HepG2 (cell line): Measurements from ENCODE around the gene RNF149. TPM values are rescaled to one million over a fixed set of nuclear protein-coding genes. Genes with fewer than 3 reads are reported as not detected.
A peak's percentile ranks its signal among the peaks of the same experiment; 100 is the strongest.

Experiments
- ATAD3A ChIP-seq: sonication (generic); formaldehyde crosslinking; IDR thresholded peaks from 2 replicates; pipeline ENCODE4 v1.4.0; 2020; ENCODE audit warnings: missing genetic modification reagents
- CC2D1A ChIP-seq: sonication (generic); formaldehyde crosslinking; IDR thresholded peaks from 2 replicates; pipeline ENCODE4 v1.8.1; 2023; ENCODE audit warnings: mild to moderate bottlenecking, missing genetic modification reagents
- CREB1 ChIP-seq, 2 experiments: fragments of 450-650 bp in 1 of 2; IDR thresholded peaks; 2 replicates each; pipeline ENCODE4 v1.6.1; 2016 to 2017; ENCODE audit warnings: control low read depth in 1 of 2, mild to moderate bottlenecking in 1 of 2, missing compliant biosample characterization in 1 of 2, missing genetic modification characterization in 1 of 2
- CREM ChIP-seq, 2 experiments: sonication (generic) in 1 of 2; formaldehyde crosslinking in 1 of 2; IDR thresholded peaks; 2 replicates each; pipeline versions ENCODE4 v1.4.0 to v1.6.1; 2016 to 2020; ENCODE audit warnings: antibody characterized with exemption in 1 of 2, mild to moderate bottlenecking in 1 of 2, missing genetic modification reagents in 1 of 2
- GLI4 ChIP-seq: sonication (generic); formaldehyde crosslinking; IDR thresholded peaks from 2 replicates; pipeline ENCODE4 v1.5.1; 2020; ENCODE audit warnings: missing genetic modification reagents, mild to moderate bottlenecking, moderate library complexity, borderline replicate concordance
- GZF1 ChIP-seq: sonication (generic); formaldehyde crosslinking; IDR thresholded peaks from 2 replicates; pipeline ENCODE4 v1.5.1; 2020; ENCODE audit warnings: mild to moderate bottlenecking, missing genetic modification reagents
- KAT8 ChIP-seq: IDR thresholded peaks from 2 replicates; pipeline ENCODE4 v1.6.1; 2016; ENCODE audit warnings: missing genetic modification reagents, missing compliant biosample characterization
- LRRFIP1 ChIP-seq: sonication (generic); formaldehyde crosslinking; conservative IDR thresholded peaks from 2 replicates; pipeline ENCODE4 v1.4.0; 2020; ENCODE audit warnings: missing genetic modification reagents
- MEIS2 ChIP-seq: sonication (generic); formaldehyde crosslinking; IDR thresholded peaks from 2 replicates; pipeline ENCODE4 v1.9.0; 2021; ENCODE audit warnings: mild to moderate bottlenecking, missing genetic modification reagents
- MTF2 ChIP-seq: sonication (generic); formaldehyde crosslinking; IDR thresholded peaks from 2 replicates; pipeline ENCODE4 v1.5.0; 2020; ENCODE audit warnings: missing genetic modification reagents, borderline replicate concordance
- MXI1 ChIP-seq: IDR thresholded peaks from 3 replicates; pipeline ENCODE4 v1.6.1; 2012; ENCODE audit warnings: low read depth, low read length, inconsistent platforms, borderline replicate concordance
- RAD51 ChIP-seq: fragments of 450-650 bp; IDR thresholded peaks from 2 replicates; pipeline ENCODE4 v1.6.1; 2016; ENCODE audit warnings: borderline replicate concordance
- SAP130 ChIP-seq: IDR thresholded peaks from 2 replicates; pipeline ENCODE4 v1.6.1; 2016; ENCODE audit warnings: low read depth
- TRIM24 ChIP-seq: sonication (generic); formaldehyde crosslinking; IDR thresholded peaks from 2 replicates; pipeline ENCODE4 v1.8.0; 2022; ENCODE audit warnings: mild to moderate bottlenecking, missing genetic modification reagents
- XBP1 ChIP-seq: sonication (generic); formaldehyde crosslinking; IDR thresholded peaks from 2 replicates; pipeline ENCODE4 v1.5.0; 2020; ENCODE audit warnings: missing genetic modification reagents
- ZBTB20 ChIP-seq: sonication (generic); formaldehyde crosslinking; IDR thresholded peaks from 2 replicates; pipeline ENCODE4 v1.8.1; 2023; ENCODE audit warnings: missing genetic modification reagents, low read depth, mild to moderate bottlenecking, borderline replicate concordance
- ZFP37 ChIP-seq: sonication (generic); formaldehyde crosslinking; IDR thresholded peaks from 2 replicates; pipeline ENCODE4 v1.4.0; 2020; ENCODE audit warnings: missing genetic modification reagents, borderline replicate concordance
- ZHX1 ChIP-seq: sonication (generic); formaldehyde crosslinking; IDR thresholded peaks from 2 replicates; pipeline ENCODE4 v1.8.1; 2022; ENCODE audit warnings: low read depth, mild to moderate bottlenecking, missing genetic modification reagents
- ZNF367 ChIP-seq: sonication (generic); formaldehyde crosslinking; IDR thresholded peaks from 2 replicates; pipeline ENCODE4 v1.4.0; 2020; ENCODE audit warnings: missing genetic modification reagents, borderline replicate concordance
- ZNF879 ChIP-seq: sonication (generic); formaldehyde crosslinking; IDR thresholded peaks from 2 replicates; pipeline ENCODE4 v1.8.1; 2023; ENCODE audit warnings: missing genetic modification reagents
- polyA plus RNA-seq, 8 experiments: library from polyadenylated mRNA; depleted of rRNA in 3 of 8; stranded (reverse) in 7 of 8; unstranded in 1 of 8; fragments of >200 nt; fragmentation: Illumina TruSeq in 4 of 8; extraction: Trizol in 4 of 8; gene quantifications; 2 replicates each; pipeline versions ENCODE4 v1.2.1 to v1.2.3, GENCODE V29; 2011 to 2016; ENCODE audit warnings: low read depth in 4 of 8, missing spikeins in 1 of 8, mixed read lengths in 1 of 8; ENCODE audit not compliant: insufficient read depth in 1 of 8
- total RNA-seq, 5 experiments: library from RNA; depleted of rRNA; stranded (reverse); fragments of >200 nt; fragmentation: Illumina TruSeq; extraction: Trizol; gene quantifications; 2 replicates each; pipeline ENCODE4 v1.2.3, GENCODE V29; 2016; ENCODE audit warnings: low read depth in 1 of 5
- TF ChIP-seq, protein P1 (sequence below): sonication (generic); formaldehyde crosslinking; IDR thresholded peaks from 2 replicates; pipeline ENCODE4 v1.9.0; 2021; ENCODE audit warnings: missing genetic modification reagents, borderline replicate concordance

Gene RNF149
- total and polyA plus RNA-seq, 2 of the 13 experiments (the other 11 are each of a cell fraction or from before 2014, with no cell fraction given) = 87.6 to 109 TPM

DNA sequence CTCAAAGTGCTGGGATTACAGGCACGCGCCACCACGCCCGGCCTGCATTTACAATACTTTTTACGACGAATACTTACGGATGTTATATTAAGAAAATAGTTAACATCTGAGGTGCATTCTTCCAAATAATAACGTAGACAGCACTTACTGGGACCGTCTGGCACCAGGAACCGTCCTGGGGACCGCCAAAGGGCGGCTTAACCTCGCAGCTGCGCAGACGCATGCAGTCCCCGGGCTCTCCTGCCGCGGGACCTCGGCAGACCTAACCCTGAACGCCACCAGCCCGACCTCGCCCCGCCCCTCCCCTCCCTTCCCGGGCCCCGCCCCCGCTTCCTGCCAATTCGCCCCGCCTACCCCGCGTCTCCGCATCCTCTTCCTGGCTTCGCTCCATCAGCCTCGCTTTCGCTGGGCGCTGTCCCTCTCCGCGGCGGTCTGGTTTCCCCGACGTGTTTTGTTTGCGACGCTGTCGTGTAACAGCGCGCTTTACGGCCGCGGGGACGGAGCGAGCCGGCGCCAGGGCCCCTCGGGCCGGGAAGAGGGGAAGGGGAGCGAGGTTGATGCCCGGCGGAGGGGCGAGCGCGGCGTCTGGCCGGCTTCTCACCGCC is 56.0 kb downstream of the RNF149 start, which contains the start of gene CNOT11 (continued):
- TF ChIP-seq MEIS2 (CRISPR knock-in tag) = no peak; the same call in 1 of the 2 replicates
- peak; percentile 82 for TF ChIP-seq ZBTB20 (CRISPR knock-in tag)
- TF ChIP-seq, protein P1, sequence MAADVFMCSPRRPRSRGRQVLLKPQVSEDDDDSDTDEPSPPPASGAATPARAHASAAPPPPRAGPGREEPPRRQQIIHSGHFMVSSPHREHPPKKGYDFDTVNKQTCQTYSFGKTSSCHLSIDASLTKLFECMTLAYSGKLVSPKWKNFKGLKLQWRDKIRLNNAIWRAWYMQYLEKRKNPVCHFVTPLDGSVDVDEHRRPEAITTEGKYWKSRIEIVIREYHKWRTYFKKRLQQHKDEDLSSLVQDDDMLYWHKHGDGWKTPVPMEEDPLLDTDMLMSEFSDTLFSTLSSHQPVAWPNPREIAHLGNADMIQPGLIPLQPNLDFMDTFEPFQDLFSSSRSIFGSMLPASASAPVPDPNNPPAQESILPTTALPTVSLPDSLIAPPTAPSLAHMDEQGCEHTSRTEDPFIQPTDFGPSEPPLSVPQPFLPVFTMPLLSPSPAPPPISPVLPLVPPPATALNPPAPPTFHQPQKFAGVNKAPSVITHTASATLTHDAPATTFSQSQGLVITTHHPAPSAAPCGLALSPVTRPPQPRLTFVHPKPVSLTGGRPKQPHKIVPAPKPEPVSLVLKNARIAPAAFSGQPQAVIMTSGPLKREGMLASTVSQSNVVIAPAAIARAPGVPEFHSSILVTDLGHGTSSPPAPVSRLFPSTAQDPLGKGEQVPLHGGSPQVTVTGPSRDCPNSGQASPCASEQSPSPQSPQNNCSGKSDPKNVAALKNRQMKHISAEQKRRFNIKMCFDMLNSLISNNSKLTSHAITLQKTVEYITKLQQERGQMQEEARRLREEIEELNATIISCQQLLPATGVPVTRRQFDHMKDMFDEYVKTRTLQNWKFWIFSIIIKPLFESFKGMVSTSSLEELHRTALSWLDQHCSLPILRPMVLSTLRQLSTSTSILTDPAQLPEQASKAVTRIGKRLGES (CRISPR knock-in tag) = no peak
- TF ChIP-seq CREM (IDR thresholded peaks at IDR 0.05) = peak; percentile 74
- TF ChIP-seq CREM (CRISPR knock-in tag; IDR thresholded peaks at IDR 0.05) = no peak
- no peak for TF ChIP-seq XBP1 (CRISPR knock-in tag)
- TF ChIP-seq SAP130 (CRISPR knock-in tag) = peak; percentile 91
- peak; percentile 93 for TF ChIP-seq KAT8 (CRISPR knock-in tag)
- peak; percentile 52; the same call in 1 of the 2 replicates for TF ChIP-seq GZF1
- TF ChIP-seq LRRFIP1 = no peak
- TF ChIP-seq CC2D1A (CRISPR knock-in tag) = no peak
- TF ChIP-seq ZFP37 (CRISPR knock-in tag) = no peak
- TF ChIP-seq MTF2 (CRISPR knock-in tag) = no peak
- TF ChIP-seq RAD51 = no peak
- TF ChIP-seq ZNF367 = no peak
- no peak for TF ChIP-seq GLI4
- TF ChIP-seq TRIM24 (CRISPR knock-in tag) = no peak
- TF ChIP-seq CREB1 (IDR thresholded peaks at IDR 0.05) = peak; percentile 84
- TF ChIP-seq CREB1 (CRISPR knock-in tag; IDR thresholded peaks at IDR 0.05) = peak; percentile 85
- TF ChIP-seq MXI1 = peak; percentile 62; the same call in 1 of the 3 replicates
- no peak for TF ChIP-seq ATAD3A (CRISPR knock-in tag)
- TF ChIP-seq ZNF879 (CRISPR knock-in tag) = no peak
- TF ChIP-seq ZHX1 = 0 out of 2 replicates have a peak, but pooled peaks have one; percentile 32
